Dendritic cell treated with granulocyte-macrophage colony-stimulating factor and Interleukin-4, amounts not matched to agents 40 ng/mL and 50 ng/mL, for 4 days (primary cell): ENCODE results near the gene ZNF333.
A peak's percentile ranks its signal among the peaks of the same experiment; 100 is the strongest.

Source experiments
- H3K27ac Mint-ChIP-seq: one replicate; pipeline ENCODE4 v1.8.0; 2022; ENCODE audit warnings: mild to moderate bottlenecking, mixed read lengths
- H3K27me3 Mint-ChIP-seq: one replicate; pipeline ENCODE4 v1.8.0; 2022; ENCODE audit warnings: mild to moderate bottlenecking, mixed read lengths
- H3K36me3 Mint-ChIP-seq: one replicate; pipeline ENCODE4 v1.8.0; 2022; ENCODE audit warnings: low read depth, mixed read lengths
- H3K4me1 Mint-ChIP-seq: one replicate; pipeline ENCODE4 v1.8.0; 2022; ENCODE audit warnings: low read depth, mixed read lengths
- H3K4me3 Mint-ChIP-seq: one replicate; pipeline ENCODE4 v1.8.0; 2022; ENCODE audit warnings: mild to moderate bottlenecking, moderate library complexity, mixed read lengths
- H3K9me3 Mint-ChIP-seq: one replicate; pipeline ENCODE4 v1.8.0; 2022; ENCODE audit warnings: mixed read lengths
- intact Hi-C: fragments of 100-400 bp; cut with micrococcal nuclease; formaldehyde crosslinking; loops from one replicate; pipeline ENCODE4 v1.15.0; 2022

ZNF333 gene

GRCh38 chr19:14676762-14677161 is 13.1 kb upstream of the ZNF333 start:
- H3K36me3 Mint-ChIP-seq = no peaks in the 10 kb centered on the region
- intact Hi-C loops = no loop called here
- H3K9me3 Mint-ChIP-seq = no peaks in the 10 kb centered on the region
- H3K4me1 Mint-ChIP-seq = peaks cover 34% of the 10 kb centered on the region
- no peaks in the 10 kb centered on the region for H3K27me3 Mint-ChIP-seq
- no peak overlapping the region for H3K4me3 Mint-ChIP-seq
- no peak overlapping the region for H3K27ac Mint-ChIP-seq

- intact Hi-C loops = no loop called here
Measured at GRCh38 chr19:14677464-14677863, 12.4 kb upstream of the ZNF333 start.

GRCh38 chr19:14678199-14678598 is 11.6 kb upstream of the ZNF333 start:
- Mint-ChIP-seq H3K9me3 (no peaks in the 10 kb centered on the region), H3K4me3 (no peak overlapping the region), H3K27ac (no peak overlapping the region), H3K36me3 (no peaks in the 10 kb centered on the region), H3K27me3 (no peaks in the 10 kb centered on the region), H3K4me1 (peaks cover 35% of the 10 kb centered on the region)
- intact Hi-C loops = no loop called here

More at GRCh38 chr19:14677464-14677863, 12.4 kb upstream of the ZNF333 start:
- Mint-ChIP-seq H3K36me3 (no peaks in the 10 kb centered on the region), H3K4me3 (no peak overlapping the region), H3K9me3 (no peaks in the 10 kb centered on the region), H3K27me3 (no peaks in the 10 kb centered on the region), H3K4me1 (peaks cover 32% of the 10 kb centered on the region), H3K27ac (no peak overlapping the region)

GRCh38 chr19:14682084-14682483 is 7.8 kb upstream of the ZNF333 start:
- no peaks in the 10 kb centered on the region for H3K9me3 Mint-ChIP-seq

GRCh38 chr19:14683439-14683838 is 6.4 kb upstream of the ZNF333 start:
- no peaks in the 10 kb centered on the region for H3K36me3 Mint-ChIP-seq
- H3K9me3 Mint-ChIP-seq = no peaks in the 10 kb centered on the region
- H3K4me1 Mint-ChIP-seq = peaks cover 27% of the 10 kb centered on the region
- intact Hi-C loops = no loop called here
- peak overlapping the region; percentile 19 for H3K27ac Mint-ChIP-seq
- H3K4me3 Mint-ChIP-seq = no peak overlapping the region
- no peaks in the 10 kb centered on the region for H3K27me3 Mint-ChIP-seq

More at GRCh38 chr19:14682084-14682483, 7.8 kb upstream of the ZNF333 start:
- Mint-ChIP-seq H3K27me3 (no peaks in the 10 kb centered on the region), H3K4me1 (peaks cover 27% of the 10 kb centered on the region), H3K4me3 (no peak overlapping the region), H3K36me3 (no peaks in the 10 kb centered on the region), H3K27ac (no peak overlapping the region)
- intact Hi-C loops = no loop called here

GRCh38 chr19:14686411-14686810 is 3.4 kb upstream of the ZNF333 start:
- Mint-ChIP-seq H3K4me1 (peaks cover 34% of the 10 kb centered on the region), H3K27ac (peak overlapping the region; percentile 34), H3K4me3 (no peak overlapping the region), H3K27me3 (no peaks in the 10 kb centered on the region), H3K9me3 (no peaks in the 10 kb centered on the region), H3K36me3 (peaks cover 9% of the 10 kb centered on the region)
- intact Hi-C loops = loop anchor here (1.0 kb wide), 1 partner anchor 112 kb away; no protein-coding TSS in a partner anchor

GRCh38 chr19:14694641-14695266 is 4.9 kb downstream of the ZNF333 start:
- intact Hi-C loops = no loop called here
- H3K27me3 Mint-ChIP-seq = no peaks in the 10 kb centered on the region
- H3K27ac Mint-ChIP-seq = no peak overlapping the region
- H3K9me3 Mint-ChIP-seq = no peaks in the 10 kb centered on the region
- peaks cover 13% of the 10 kb centered on the region for H3K4me1 Mint-ChIP-seq
- peaks cover 81% of the 10 kb centered on the region for H3K36me3 Mint-ChIP-seq
- no peak overlapping the region for H3K4me3 Mint-ChIP-seq

GRCh38 chr19:14695471-14695870 is 5.6 kb downstream of the ZNF333 start:
- H3K36me3 Mint-ChIP-seq = peaks cover 83% of the 10 kb centered on the region
- no peak overlapping the region for H3K4me3 Mint-ChIP-seq
- intact Hi-C loops = no loop called here
- H3K27ac Mint-ChIP-seq = no peak overlapping the region
- H3K9me3 Mint-ChIP-seq = no peaks in the 10 kb centered on the region
- no peaks in the 10 kb centered on the region for H3K27me3 Mint-ChIP-seq
- peaks cover 12% of the 10 kb centered on the region for H3K4me1 Mint-ChIP-seq

- Mint-ChIP-seq H3K9me3 (no peaks in the 10 kb centered on the region), H3K27me3 (no peaks in the 10 kb centered on the region), H3K27ac (no peak overlapping the region), H3K4me1 (no peaks in the 10 kb centered on the region), H3K4me3 (no peak overlapping the region), H3K36me3 (peaks cover 98% of the 10 kb centered on the region)
- intact Hi-C loops = no loop called here
Measured at GRCh38 chr19:14699641-14700040, 9.8 kb downstream of the ZNF333 start.

- no peak overlapping the region for H3K4me3 Mint-ChIP-seq
- no peaks in the 10 kb centered on the region for H3K9me3 Mint-ChIP-seq
- H3K4me1 Mint-ChIP-seq = no peaks in the 10 kb centered on the region
- H3K27me3 Mint-ChIP-seq = no peaks in the 10 kb centered on the region
- intact Hi-C loops = no loop called here
- H3K36me3 Mint-ChIP-seq = peaks cover 98% of the 10 kb centered on the region
- H3K27ac Mint-ChIP-seq = no peak overlapping the region
Measured at GRCh38 chr19:14700711-14701375, 11.0 kb downstream of the ZNF333 start.

GRCh38 chr19:14703833-14704232 is 14.0 kb downstream of the ZNF333 start:
- Mint-ChIP-seq H3K4me3 (no peak overlapping the region), H3K27me3 (no peaks in the 10 kb centered on the region), H3K36me3 (peaks cover 94% of the 10 kb centered on the region), H3K9me3 (peaks cover 6% of the 10 kb centered on the region), H3K4me1 (no peaks in the 10 kb centered on the region), H3K27ac (no peak overlapping the region)
- intact Hi-C loops = no loop called here

- peaks cover 94% of the 10 kb centered on the region for H3K36me3 Mint-ChIP-seq
- intact Hi-C loops = no loop called here
Measured at GRCh38 chr19:14704450-14704849, 14.6 kb downstream of the ZNF333 start.

GRCh38 chr19:14715841-14716240 is 26.0 kb downstream of the ZNF333 start:
- no peak overlapping the region for H3K27ac Mint-ChIP-seq
- no peak overlapping the region for H3K4me3 Mint-ChIP-seq
- peaks cover 99% of the 10 kb centered on the region for H3K36me3 Mint-ChIP-seq
- intact Hi-C loops = no loop called here
- no peaks in the 10 kb centered on the region for H3K4me1 Mint-ChIP-seq
- H3K9me3 Mint-ChIP-seq = peaks cover 88% of the 10 kb centered on the region
- H3K27me3 Mint-ChIP-seq = no peaks in the 10 kb centered on the region

More at GRCh38 chr19:14704450-14704849, 14.6 kb downstream of the ZNF333 start:
- H3K9me3 Mint-ChIP-seq = peaks cover 12% of the 10 kb centered on the region
- H3K27ac Mint-ChIP-seq = no peak overlapping the region
- no peaks in the 10 kb centered on the region for H3K27me3 Mint-ChIP-seq
- H3K4me3 Mint-ChIP-seq = no peak overlapping the region
- no peaks in the 10 kb centered on the region for H3K4me1 Mint-ChIP-seq

- Mint-ChIP-seq H3K36me3 (peaks cover 98% of the 10 kb centered on the region), H3K9me3 (peaks cover 92% of the 10 kb centered on the region), H3K27ac (no peak overlapping the region), H3K4me3 (no peak overlapping the region), H3K4me1 (no peaks in the 10 kb centered on the region), H3K27me3 (no peaks in the 10 kb centered on the region)
- intact Hi-C loops = no loop called here
Measured at GRCh38 chr19:14718522-14719116, 28.8 kb downstream of the ZNF333 start.
